CD14-positive monocyte (primary cell): ENCODE data around the gene FFAR3. TPM values are rescaled to one million over a fixed set of nuclear protein-coding genes. Genes with fewer than 3 reads are reported as not detected.
A peak's percentile ranks its signal among the peaks of the same experiment; 100 is the strongest.

ENCODE experiments used
- DNase-seq, 3 donors: peaks; one replicate each; pipeline ENCODE4 v3.0.0-alpha.2; 2011 to 2022
- H2AFZ ChIP-seq: 2 replicates; pipeline ENCODE4 v1.6.0; 2012; ENCODE audit warnings: mild to moderate bottlenecking, low read depth, low read length, inconsistent platforms; ENCODE audit not compliant: insufficient read depth, poor library complexity, severe bottlenecking
- H3K27ac ChIP-seq, 2 donors: 1 replicate in 1 of 2; 2 replicates in 1 of 2; pipeline ENCODE4 v1.5.1; 2012 to 2013; ENCODE audit warnings: low read length in 2 of 2, control low read depth in 1 of 2, inconsistent platforms in 1 of 2, low read depth in 1 of 2, mild to moderate bottlenecking in 1 of 2
- H3K27me3 ChIP-seq, 2 donors: one replicate each; pipeline versions ENCODE4 v1.6.0 to v1.6.1; 2011 to 2013; ENCODE audit warnings: low read length in 2 of 2; ENCODE audit not compliant: control insufficient read depth in 2 of 2, insufficient read depth in 2 of 2
- H3K36me3 ChIP-seq, 2 donors: replicated peaks in 1 of 2; 1 replicate in 1 of 2; 2 replicates in 1 of 2; pipeline versions ENCODE4 v1.5.1 to v1.6.1; 2012 to 2013; ENCODE audit warnings: low read length in 2 of 2, control low read depth in 1 of 2, inconsistent platforms in 1 of 2, mild to moderate bottlenecking in 1 of 2; ENCODE audit not compliant: insufficient read depth in 2 of 2, control insufficient read depth in 1 of 2
- H3K4me1 ChIP-seq, 2 donors: 1 replicate in 1 of 2; 2 replicates in 1 of 2; pipeline versions ENCODE4 v1.5.1 to v1.6.1; 2012 to 2013; ENCODE audit warnings: low read length in 2 of 2, control low read depth in 1 of 2, inconsistent platforms in 1 of 2, mild to moderate bottlenecking in 1 of 2, moderate library complexity in 1 of 2; ENCODE audit not compliant: insufficient read depth in 2 of 2, control insufficient read depth in 1 of 2
- H3K4me2 ChIP-seq: replicated peaks from 2 replicates; pipeline ENCODE3; 2012; ENCODE audit warnings: low read length, moderate library complexity, mild to moderate bottlenecking; ENCODE audit not compliant: poor library complexity, severe bottlenecking; ENCODE audit errors: extremely low read depth
- H3K4me3 ChIP-seq, 3 experiments: fragments of 200-600 bp in 1 of 3; sonication (generic) in 1 of 3; replicated peaks in 1 of 3; 1 replicate in 2 of 3; 2 replicates in 1 of 3; pipeline ENCODE4 v1.5.1; 2011 to 2013; ENCODE audit warnings: low read length in 3 of 3, mild to moderate bottlenecking in 3 of 3, control low read depth in 2 of 3, low read depth in 2 of 3, inconsistent platforms in 1 of 3, moderate library complexity in 1 of 3
- H3K79me2 ChIP-seq: 2 replicates; pipeline ENCODE4 v1.6.0; 2012; ENCODE audit warnings: mild to moderate bottlenecking, control low read depth, inconsistent platforms, low read length, moderate library complexity; ENCODE audit not compliant: insufficient read depth
- H3K9ac ChIP-seq: 2 replicates; pipeline ENCODE4 v1.6.0; 2017; ENCODE audit warnings: low read length, mild to moderate bottlenecking; ENCODE audit not compliant: insufficient read depth, poor library complexity, severe bottlenecking
- H3K9me3 ChIP-seq, 2 donors: replicated peaks in 1 of 2; 1 replicate in 1 of 2; 2 replicates in 1 of 2; pipeline versions ENCODE4 v1.5.1 to v1.6.1; 2012 to 2013; ENCODE audit warnings: low read length in 2 of 2, control low read depth in 1 of 2; ENCODE audit not compliant: control insufficient read depth in 1 of 2, insufficient read depth in 1 of 2
- H4K20me1 ChIP-seq: 2 replicates; pipeline ENCODE4 v1.6.0; 2012; ENCODE audit warnings: mild to moderate bottlenecking, low read length, control low read depth, moderate library complexity; ENCODE audit not compliant: insufficient read depth
- H3K27ac Mint-ChIP-seq, 7 donors: one replicate each; pipeline ENCODE4 v1.8.0; 2020; ENCODE audit warnings: mild to moderate bottlenecking in 7 of 7, mixed read lengths in 7 of 7, moderate library complexity in 6 of 7, inconsistent platforms in 2 of 7
- H3K27me3 Mint-ChIP-seq, 3 donors: one replicate each; pipeline ENCODE4 v1.8.0; 2021 to 2022; ENCODE audit warnings: low read depth in 3 of 3, mild to moderate bottlenecking in 3 of 3, mixed read lengths in 3 of 3, moderate library complexity in 3 of 3, inconsistent platforms in 1 of 3
- H3K36me3 Mint-ChIP-seq, 2 donors: one replicate each; pipeline ENCODE4 v1.8.0; 2020; ENCODE audit warnings: mixed read lengths in 2 of 2, inconsistent platforms in 1 of 2, mild to moderate bottlenecking in 1 of 2
- H3K4me1 Mint-ChIP-seq: one replicate; pipeline ENCODE4 v1.8.0; 2020; ENCODE audit warnings: mild to moderate bottlenecking, mixed read lengths
- H3K4me3 Mint-ChIP-seq, 2 donors: one replicate each; pipeline ENCODE4 v1.8.0; 2020; ENCODE audit warnings: mild to moderate bottlenecking in 2 of 2, mixed read lengths in 2 of 2, moderate library complexity in 1 of 2
- H3K9me3 Mint-ChIP-seq, 7 donors: one replicate each; pipeline ENCODE4 v1.8.0; 2020 to 2022; ENCODE audit warnings: mixed read lengths in 7 of 7, mild to moderate bottlenecking in 6 of 7, moderate library complexity in 6 of 7, inconsistent platforms in 2 of 7
- CTCF ChIP-seq: fragments of 200-600 bp; IDR thresholded peaks from one replicate; pipeline ENCODE4 v1.8.0; 2022; ENCODE audit warnings: antibody characterized with exemption, mild to moderate bottlenecking
- WGBS: methylation state at CpG from one replicate; pipeline ENCODE4 v1.1.5; 2013; ENCODE audit warnings: missing lambda C conversion rate; ENCODE audit not compliant: insufficient coverage; 5-methylcytosine and 5-hydroxymethylcytosine counted together
- intact Hi-C, 2 donors: fragments of 100-400 bp; cut with micrococcal nuclease; formaldehyde crosslinking; loops; one replicate each; pipeline versions ENCODE4 v1.15.0 to v1.15.1; 2023
- polyA plus RNA-seq, 3 donors: library from polyadenylated mRNA; depleted of rRNA in 1 of 3; unstranded in 2 of 3; stranded (reverse) in 1 of 3; fragments of 300-500 nt in 2 of 3; fragments of >200 nt in 1 of 3; fragmentation: Illumina TruSeq in 2 of 3; gene quantifications; 1 replicate in 2 of 3; 2 replicates in 1 of 3; pipeline ENCODE4 v1.2.3, GENCODE V29; 2012 to 2021

The FFAR3 gene
- polyA plus RNA-seq, 3 donors: 1.2 to 17.9 (median 1.2) TPM

- H3K4me3 Mint-ChIP-seq: no peak overlapping the region
- H3K27me3 ChIP-seq: no peaks in the 10 kb centered on the region
- peaks cover 26% of the 10 kb centered on the region for H3K4me1 Mint-ChIP-seq
- DNase-seq: no peak
- no peak overlapping the region for H3K27ac ChIP-seq
- H3K36me3 ChIP-seq: no peaks in the 10 kb centered on the region
- no peaks in the 10 kb centered on the region for H4K20me1 ChIP-seq
- H3K4me3 ChIP-seq: no peak overlapping the region
- no peak overlapping the region for H3K4me2 ChIP-seq
- peak overlapping the region in 1 of 7 donors; percentile 45 for H3K27ac Mint-ChIP-seq
- H2AFZ ChIP-seq: no peak overlapping the region
- no peaks in the 10 kb centered on the region for H3K9me3 ChIP-seq
- intact Hi-C loops: no loop called here
- peaks cover 23 to 28% of the 10 kb centered on the region in 2 donors for H3K4me1 ChIP-seq
- peaks cover 0 to 8% of the 10 kb centered on the region in 2 donors for H3K36me3 Mint-ChIP-seq
- H3K79me2 ChIP-seq: no peaks in the 10 kb centered on the region
- peaks cover 0 to 2% (median 1%) of the 10 kb centered on the region in 3 donors for H3K27me3 Mint-ChIP-seq
- H3K9me3 Mint-ChIP-seq: no peaks in the 10 kb centered on the region
- 85% methylated on average over 7 of the region's 8 CpGs for WGBS
- no peak for TF ChIP-seq CTCF
- no peak overlapping the region for H3K9ac ChIP-seq
Observed at GRCh38 chr19:35314031-35314430, 44.2 kb upstream of the FFAR3 start.

- no peak for DNase-seq
- Histone ChIP-seq H3K27me3 (no peaks in the 10 kb centered on the region), H3K79me2 (no peaks in the 10 kb centered on the region), H2AFZ (no peak overlapping the region), H3K4me2 (no peak overlapping the region), H3K4me1 (peaks cover 32 to 37% of the 10 kb centered on the region in 2 donors), H4K20me1 (no peaks in the 10 kb centered on the region), H3K27ac (no peak overlapping the region), H3K9ac (no peak overlapping the region), H3K4me3 (no peak overlapping the region), H3K36me3 (no peaks in the 10 kb centered on the region), H3K9me3 (no peaks in the 10 kb centered on the region)
- no peaks in the 10 kb centered on the region for H3K9me3 Mint-ChIP-seq
- intact Hi-C loops: loop anchor here in 1 of 2 donors (5.0 kb wide), 1 partner anchor 43 kb away; no protein-coding TSS in a partner anchor
- H3K4me1 Mint-ChIP-seq: peaks cover 34% of the 10 kb centered on the region
- TF ChIP-seq CTCF: no peak
- H3K27me3 Mint-ChIP-seq: peaks cover 0 to 5% (median 1%) of the 10 kb centered on the region in 3 donors
- H3K27ac Mint-ChIP-seq: peak overlapping the region in 1 of 7 donors; percentile 66
- 72% methylated on average over 9 of the region's 10 CpGs for WGBS
- H3K4me3 Mint-ChIP-seq: no peak overlapping the region
- peaks cover 0 to 7% of the 10 kb centered on the region in 2 donors for H3K36me3 Mint-ChIP-seq
Observed at GRCh38 chr19:35314858-35315470, 43.3 kb upstream of the FFAR3 start.
